ENCODE results near the gene PIK3R5. TPM values are rescaled to one million over a fixed set of nuclear protein-coding genes. Genes with fewer than 3 reads are reported as not detected.

The PIK3R5 gene
- polyA plus RNA-seq, 3 donors = 32.1 to 127 (median 47.5) TPM

- WGBS (ENCODE audit: insufficient coverage) = 90% methylated on average over 2 of the region's 2 CpGs
- H3K36me3 Mint-ChIP-seq = peaks cover 11 to 15% of the 10 kb centered on the region in 2 donors
- H3K9ac ChIP-seq (ENCODE audit: insufficient read depth, low read length, poor library complexity, severe bottlenecking) = no peak overlapping the region
These were observed 41.7 kb upstream of the PIK3R5 start for GRCh38 chr17:9007052-9007714.

GRCh38 chr17:9006175-9006767 lies 40.8 kb upstream of the PIK3R5 start:
- no peak overlapping the region for H3K27ac Mint-ChIP-seq
- H3K36me3 Mint-ChIP-seq = peaks cover 11 to 18% of the 10 kb centered on the region in 2 donors
- Histone ChIP-seq H3K9ac (ENCODE audit: insufficient read depth, low read length, poor library complexity, severe bottlenecking) (no peak overlapping the region), H3K79me2 (ENCODE audit: insufficient read depth, low read length) (no peaks in the 10 kb centered on the region), H3K4me2 (replicated peaks; ENCODE audit: extremely low read depth, low read length, poor library complexity, severe bottlenecking) (no peak overlapping the region), H3K4me1 (ENCODE audit: control insufficient read depth in 1 of 2, insufficient read depth in 2 of 2, low read length in 2 of 2) (peaks cover 22 to 25% of the 10 kb centered on the region in 2 donors), H2AFZ (ENCODE audit: insufficient read depth, low read depth, low read length, poor library complexity, severe bottlenecking) (no peak overlapping the region), H4K20me1 (ENCODE audit: insufficient read depth, low read length) (no peaks in the 10 kb centered on the region), H3K27me3 (ENCODE audit: control insufficient read depth in 2 of 2, insufficient read depth in 2 of 2, low read length in 2 of 2) (peaks cover 56 to 84% of the 10 kb centered on the region in 2 donors), H3K4me3 (replicated peaks in 1 of 3; ENCODE audit: low read depth in 2 of 3, low read length in 3 of 3) (no peak overlapping the region), H3K36me3 (replicated peaks in 1 of 2; ENCODE audit: control insufficient read depth in 1 of 2, insufficient read depth in 2 of 2, low read length in 2 of 2) (no peaks in the 10 kb centered on the region), H3K27ac (ENCODE audit: low read depth in 1 of 2, low read length in 2 of 2) (no peak overlapping the region), H3K9me3 (replicated peaks in 1 of 2; ENCODE audit: control insufficient read depth in 1 of 2, insufficient read depth in 1 of 2, low read length in 2 of 2) (peaks cover 4 to 22% of the 10 kb centered on the region in 2 donors)
- intact Hi-C loops (cut with micrococcal nuclease) = no loop called here
- no peak for DNase-seq
- peak overlapping the region in 1 of 2 donors; percentile 87 for H3K4me3 Mint-ChIP-seq
- peaks cover 62 to 82% (median 71%) of the 10 kb centered on the region in 3 donors for H3K27me3 Mint-ChIP-seq (ENCODE audit: low read depth in 3 of 3)
- TF ChIP-seq, protein P1, sequence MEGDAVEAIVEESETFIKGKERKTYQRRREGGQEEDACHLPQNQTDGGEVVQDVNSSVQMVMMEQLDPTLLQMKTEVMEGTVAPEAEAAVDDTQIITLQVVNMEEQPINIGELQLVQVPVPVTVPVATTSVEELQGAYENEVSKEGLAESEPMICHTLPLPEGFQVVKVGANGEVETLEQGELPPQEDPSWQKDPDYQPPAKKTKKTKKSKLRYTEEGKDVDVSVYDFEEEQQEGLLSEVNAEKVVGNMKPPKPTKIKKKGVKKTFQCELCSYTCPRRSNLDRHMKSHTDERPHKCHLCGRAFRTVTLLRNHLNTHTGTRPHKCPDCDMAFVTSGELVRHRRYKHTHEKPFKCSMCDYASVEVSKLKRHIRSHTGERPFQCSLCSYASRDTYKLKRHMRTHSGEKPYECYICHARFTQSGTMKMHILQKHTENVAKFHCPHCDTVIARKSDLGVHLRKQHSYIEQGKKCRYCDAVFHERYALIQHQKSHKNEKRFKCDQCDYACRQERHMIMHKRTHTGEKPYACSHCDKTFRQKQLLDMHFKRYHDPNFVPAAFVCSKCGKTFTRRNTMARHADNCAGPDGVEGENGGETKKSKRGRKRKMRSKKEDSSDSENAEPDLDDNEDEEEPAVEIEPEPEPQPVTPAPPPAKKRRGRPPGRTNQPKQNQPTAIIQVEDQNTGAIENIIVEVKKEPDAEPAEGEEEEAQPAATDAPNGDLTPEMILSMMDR (IDR thresholded peaks at IDR 0.05) = no peak
- H3K9me3 Mint-ChIP-seq = peaks cover 0 to 13% (median 11%) of the 10 kb centered on the region in 7 donors
- H3K4me1 Mint-ChIP-seq = peaks cover 27% of the 10 kb centered on the region
- WGBS (ENCODE audit: insufficient coverage) = 89% methylated on average over 4 of the region's 7 CpGs

More at GRCh38 chr17:9007052-9007714, 41.7 kb upstream of the PIK3R5 start:
- no peaks in the 10 kb centered on the region for H3K79me2 ChIP-seq (ENCODE audit: insufficient read depth, low read length)
- TF ChIP-seq, protein P1 (IDR thresholded peaks at IDR 0.05) = peak; percentile 21
- DNase-seq = no peak
- H3K36me3 ChIP-seq (replicated peaks in 1 of 2; ENCODE audit: control insufficient read depth in 1 of 2, insufficient read depth in 2 of 2, low read length in 2 of 2) = no peaks in the 10 kb centered on the region
- peaks cover 49 to 79% of the 10 kb centered on the region in 2 donors for H3K27me3 ChIP-seq (ENCODE audit: control insufficient read depth in 2 of 2, insufficient read depth in 2 of 2, low read length in 2 of 2)
- no peak overlapping the region for H3K4me3 ChIP-seq (replicated peaks in 1 of 3; ENCODE audit: low read depth in 2 of 3, low read length in 3 of 3)
- no peak overlapping the region for H3K27ac Mint-ChIP-seq
- H4K20me1 ChIP-seq (ENCODE audit: insufficient read depth, low read length) = no peaks in the 10 kb centered on the region
- H3K9me3 ChIP-seq (replicated peaks in 1 of 2; ENCODE audit: control insufficient read depth in 1 of 2, insufficient read depth in 1 of 2, low read length in 2 of 2) = peaks cover 4 to 22% of the 10 kb centered on the region in 2 donors
- H3K4me1 Mint-ChIP-seq = peaks cover 19% of the 10 kb centered on the region
- H3K27me3 Mint-ChIP-seq (ENCODE audit: low read depth in 3 of 3) = peaks cover 53 to 76% (median 64%) of the 10 kb centered on the region in 3 donors
- H3K4me1 ChIP-seq (ENCODE audit: control insufficient read depth in 1 of 2, insufficient read depth in 2 of 2, low read length in 2 of 2) = peaks cover 16 to 24% of the 10 kb centered on the region in 2 donors
- H2AFZ ChIP-seq (ENCODE audit: insufficient read depth, low read depth, low read length, poor library complexity, severe bottlenecking) = no peak overlapping the region
- intact Hi-C loops (cut with micrococcal nuclease) = no loop called here
- H3K27ac ChIP-seq (ENCODE audit: low read depth in 1 of 2, low read length in 2 of 2) = no peak overlapping the region
- H3K9me3 Mint-ChIP-seq = peaks cover 0 to 12% (median 11%) of the 10 kb centered on the region in 7 donors
- H3K4me3 Mint-ChIP-seq = peak overlapping the region in 1 of 2 donors; percentile 79
- H3K4me2 ChIP-seq (replicated peaks; ENCODE audit: extremely low read depth, low read length, poor library complexity, severe bottlenecking) = no peak overlapping the region
